GM18868 (cell line): ENCODE results near the gene LMNB1.
"Not testable (repeated sequence)": the region's sequence is repeated elsewhere in the genome, so short reads cannot be mapped to it uniquely, and the experiment has no call there.

Experiments
- ATAC-seq: cut with Tn5 transposase; IDR thresholded peaks from one replicate; pipeline ENCODE4 v1.9.1; 2021; ENCODE audit warnings: mild to moderate bottlenecking, moderate library complexity; ENCODE audit not compliant: unreplicated experiment

The LMNB1 gene

DNA sequence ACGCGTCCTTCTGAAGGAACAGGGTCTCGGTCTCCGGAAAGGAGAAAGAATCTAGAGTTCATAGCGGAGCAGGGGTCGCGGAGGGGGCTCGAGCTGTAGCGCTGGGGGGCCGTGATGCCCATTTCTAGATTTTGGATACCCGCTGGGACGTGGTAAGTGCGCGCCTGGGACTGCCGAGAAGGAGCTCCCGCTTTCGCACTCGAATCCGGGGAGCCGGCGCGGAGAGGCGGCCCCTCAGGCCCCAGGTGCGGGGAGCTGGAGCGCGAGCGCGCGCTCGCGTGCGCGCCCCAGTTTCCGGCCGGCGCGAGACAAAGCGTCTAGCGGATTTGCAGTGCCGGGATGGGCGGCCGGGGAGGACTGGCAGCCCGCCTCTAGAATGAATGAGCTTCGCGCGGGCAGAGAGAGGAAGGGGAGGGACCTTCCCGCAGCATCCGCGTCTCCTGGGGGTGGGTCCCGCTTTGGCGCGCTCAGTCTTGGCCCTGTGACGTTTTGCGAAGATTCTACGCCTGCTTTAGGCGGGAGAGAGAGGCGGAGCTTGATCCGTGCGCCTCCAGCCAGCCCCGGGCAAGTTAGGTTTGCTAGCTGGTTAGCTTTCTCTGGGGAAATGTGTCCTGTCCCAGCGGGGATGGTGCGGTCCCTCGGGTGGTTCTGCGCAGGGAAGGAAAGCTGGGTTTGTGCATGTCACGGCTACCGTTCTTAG, 1.2 kb downstream of the LMNB1 start:
- ATAC-seq: peak; percentile 69

GRCh38 chr5:126778675-126779403, 1.9 kb downstream of the LMNB1 start:
- ATAC-seq: peak; percentile 0

GRCh38 chr5:126780165-126780827, 3.4 kb downstream of the LMNB1 start:
- ATAC-seq: no peak

DNA sequence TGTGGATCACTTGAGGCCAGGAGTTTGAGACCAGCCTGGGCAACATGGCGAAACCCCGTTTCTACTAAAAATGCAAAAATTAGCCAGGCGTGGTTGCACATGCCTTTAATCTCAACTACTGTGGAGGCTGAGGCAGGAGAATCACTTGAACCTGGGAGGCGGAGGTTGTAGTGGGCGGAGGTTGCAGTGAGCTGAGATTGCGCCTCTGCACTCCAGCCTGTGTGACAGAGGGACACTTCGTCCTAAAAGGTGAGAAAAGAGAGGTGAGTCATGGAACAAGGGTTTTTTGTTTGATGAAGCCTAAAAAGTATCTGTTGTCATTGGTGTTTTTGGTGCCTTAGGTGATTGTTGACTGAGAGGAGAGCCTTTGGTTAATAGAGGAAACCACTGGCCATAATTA, 11.5 kb downstream of the LMNB1 start:
- ATAC-seq: not testable (repeated sequence)

- peak; percentile 15 for ATAC-seq
These were observed 16.2 kb downstream of the LMNB1 start for GRCh38 chr5:126793097-126793496.

DNA sequence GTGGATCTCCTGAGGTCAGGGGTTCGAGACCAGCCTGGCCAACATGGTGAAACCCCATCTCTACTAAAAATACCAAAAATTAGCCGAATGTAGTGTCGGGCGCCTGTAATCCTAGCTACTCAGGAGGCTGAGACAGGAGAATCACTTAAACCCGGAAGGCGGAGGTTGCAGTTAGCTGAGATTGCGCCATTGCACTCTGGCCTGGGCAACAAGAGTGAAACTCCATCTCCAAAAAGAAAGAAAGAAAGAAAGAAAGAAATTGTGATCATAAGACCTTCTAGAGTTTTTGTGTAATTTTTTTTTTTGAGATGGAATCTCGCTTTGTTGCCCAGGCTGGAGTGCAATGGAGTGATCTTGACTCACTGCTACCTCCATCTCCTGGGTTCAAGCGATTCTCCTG, 16.7 kb downstream of the LMNB1 start:
- ATAC-seq: not testable (repeated sequence)

- peak; percentile 49 for ATAC-seq
These were observed 17.4 kb downstream of the LMNB1 start for GRCh38 chr5:126794157-126794828.

- ATAC-seq: no peak
These were observed 22.8 kb downstream of the LMNB1 start for GRCh38 chr5:126799780-126800179.

DNA sequence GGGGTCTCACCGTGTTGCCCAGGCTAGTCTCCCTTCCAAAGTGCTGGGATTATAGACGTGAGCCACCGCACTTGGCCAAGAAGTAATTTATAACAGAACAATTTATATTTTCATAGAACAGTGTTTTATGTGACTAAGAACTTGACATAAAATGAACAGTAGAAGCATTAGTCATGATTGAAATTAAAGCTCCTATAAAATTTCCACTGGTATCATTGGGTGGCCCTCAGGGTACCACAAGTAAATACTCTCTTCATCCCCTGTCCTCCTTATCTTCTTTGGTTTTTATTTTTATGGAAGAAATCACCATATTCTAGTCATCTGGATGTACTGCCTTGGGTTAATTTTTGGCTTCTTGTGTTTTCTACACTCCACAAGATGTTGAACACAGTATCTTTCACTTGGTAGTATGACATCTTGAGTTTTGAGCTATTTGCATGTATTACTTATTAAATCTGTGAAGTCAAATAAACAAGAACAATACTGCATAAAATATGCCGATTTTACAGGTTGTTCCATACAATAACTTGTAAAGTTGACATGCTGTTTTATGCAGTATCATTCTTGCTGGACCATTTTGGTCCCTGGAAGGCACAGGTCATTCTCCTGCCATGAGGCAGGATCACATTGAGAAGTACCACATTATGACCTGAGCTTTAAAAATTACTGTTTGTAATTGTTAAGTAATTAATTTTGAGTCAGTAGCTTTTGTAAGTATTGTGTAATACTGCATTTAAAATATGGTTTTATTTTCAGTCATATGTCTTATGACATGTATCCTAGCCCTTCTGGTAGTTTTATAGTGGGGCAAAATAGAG, 24.4 kb downstream of the LMNB1 start:
- ATAC-seq: no peak

DNA sequence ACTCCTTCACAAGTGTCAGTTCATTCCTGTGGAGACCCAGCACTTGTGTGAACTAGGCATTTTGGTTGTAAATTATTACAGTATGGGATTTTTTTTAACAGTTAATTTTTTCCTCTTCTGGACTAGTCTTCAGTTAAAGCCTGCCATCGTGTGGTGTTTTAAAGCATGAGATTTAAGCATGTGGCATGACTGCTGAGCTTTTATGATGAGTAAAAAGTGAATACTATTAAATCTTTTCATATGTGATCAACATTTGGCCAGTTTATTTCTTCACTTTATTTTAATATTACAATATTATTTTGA, 25.0 kb downstream of the LMNB1 start:
- peak; percentile 58 for ATAC-seq

DNA sequence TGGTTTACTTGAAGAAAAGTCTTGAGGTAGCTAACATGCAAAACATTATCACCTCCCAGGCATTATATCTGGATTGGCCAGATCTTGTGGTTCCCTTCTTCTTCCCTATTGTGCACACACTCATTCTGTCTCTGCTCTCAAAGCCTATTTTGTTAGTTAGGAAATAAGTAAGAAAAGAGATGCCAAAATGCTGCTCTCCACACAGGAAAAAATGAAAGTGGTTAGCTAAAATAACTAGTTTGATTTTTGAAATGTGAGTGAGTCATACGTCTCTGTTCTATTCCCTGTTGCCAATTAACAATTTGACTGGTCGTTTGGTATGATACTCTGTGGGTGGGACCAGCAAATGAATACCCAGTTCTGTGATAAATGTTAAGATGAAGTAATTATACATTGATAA, 28.1 kb downstream of the LMNB1 start:
- no peak for ATAC-seq

- peak; percentile 32 for ATAC-seq
These were observed 31.6 kb downstream of the LMNB1 start for GRCh38 chr5:126808521-126808988.

DNA sequence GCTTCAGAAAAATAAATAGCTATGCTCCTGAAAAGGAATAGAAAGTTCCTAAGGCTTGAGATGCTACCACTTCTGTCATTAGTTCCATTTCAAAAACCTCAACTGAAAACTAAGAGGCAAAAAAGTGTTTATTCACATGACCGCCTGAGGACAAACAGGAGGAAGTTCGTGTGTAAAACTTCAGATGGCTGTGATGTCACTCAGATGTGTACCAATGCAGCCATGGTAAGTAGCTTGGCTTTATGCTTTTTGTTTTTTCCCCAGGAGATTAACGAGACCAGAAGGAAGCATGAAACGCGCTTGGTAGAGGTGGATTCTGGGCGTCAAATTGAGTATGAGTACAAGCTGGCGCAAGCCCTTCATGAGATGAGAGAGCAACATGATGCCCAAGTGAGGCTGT, 33.0 kb downstream of the LMNB1 start:
- ATAC-seq: no peak

- ATAC-seq: no peak
These were observed 33.9 kb downstream of the LMNB1 start for GRCh38 chr5:126810596-126811380.

- ATAC-seq: peak; percentile 71
These were observed 34.7 kb downstream of the LMNB1 start for GRCh38 chr5:126811515-126812198.

- no peak for ATAC-seq
These were observed 35.2 kb downstream of the LMNB1 start for GRCh38 chr5:126812199-126812570.

- not testable (repeated sequence) for ATAC-seq
These were observed 36.9 kb downstream of the LMNB1 start for GRCh38 chr5:126813799-126814198.

GRCh38 chr5:126814721-126815404, 37.9 kb downstream of the LMNB1 start:
- no peak for ATAC-seq

DNA sequence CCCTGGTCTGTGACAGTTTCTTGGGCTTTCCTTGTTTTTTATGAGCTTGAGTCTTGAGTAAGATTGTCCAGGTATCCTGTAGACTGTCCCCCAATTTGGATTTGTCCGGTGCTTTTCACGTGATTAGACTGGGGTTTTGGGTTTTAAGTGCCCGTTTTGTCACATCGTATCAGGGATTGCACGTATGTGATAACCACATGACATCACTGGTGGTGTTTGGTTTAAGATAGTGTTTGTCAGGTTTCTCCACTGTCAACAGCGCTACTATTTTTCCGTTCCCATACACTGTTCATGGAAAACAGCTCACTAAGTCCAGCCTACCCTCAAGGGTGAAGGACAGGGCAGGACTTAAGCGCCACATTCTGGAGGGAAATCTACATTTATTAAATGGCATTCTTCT, 39.7 kb downstream of the LMNB1 start:
- ATAC-seq: no peak
